NCI-H2107 (cell line): ENCODE results near the gene CENPP.
"Not testable (repeated sequence)": the region's sequence is repeated elsewhere in the genome, so short reads cannot be mapped to it uniquely, and the experiment has no call there.

Source experiments
- DNase-seq: peaks from one replicate; lab custom pipeline; 2025; lab: John Stamatoyannopoulos, UW

Gene CENPP

DNA sequence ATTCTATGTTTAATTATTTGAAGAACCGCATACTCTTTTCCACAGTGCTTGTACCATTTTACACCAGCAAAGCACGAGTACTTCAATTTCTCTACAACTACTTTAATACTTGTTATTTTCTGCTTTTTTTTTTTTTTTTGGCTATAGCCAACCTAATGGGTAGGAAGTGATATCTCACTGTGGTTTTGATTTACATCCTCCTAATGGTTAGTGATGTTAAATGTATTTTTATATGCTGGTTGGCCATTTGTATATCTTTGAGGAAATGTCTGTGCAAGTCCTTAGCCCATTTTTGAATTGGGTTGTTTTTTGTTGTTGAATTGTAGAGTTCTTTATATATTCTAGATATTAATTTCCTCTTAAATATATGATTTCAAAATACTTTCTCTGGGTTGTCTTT, 56.0 kb downstream of the CENPP start:
- no peak for DNase-seq

DNA sequence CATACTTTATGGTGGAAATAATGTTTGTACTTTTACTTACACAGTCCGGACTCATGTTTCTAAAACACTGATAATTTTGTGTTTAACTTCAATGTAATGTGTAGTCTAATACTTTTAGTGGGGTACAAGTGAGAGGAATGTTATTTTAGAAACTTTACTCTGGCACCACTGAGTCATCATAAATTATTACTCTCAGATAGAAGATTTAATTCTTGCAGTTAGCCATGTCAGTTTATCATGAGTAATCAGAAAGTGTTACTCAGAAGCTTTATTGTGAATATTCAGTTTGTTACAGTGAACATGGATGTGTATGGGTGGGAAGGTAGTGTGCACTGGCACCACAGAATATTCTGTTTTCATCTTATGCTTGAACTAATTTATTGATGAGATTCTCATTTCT, 58.6 kb downstream of the CENPP start:
- DNase-seq, result no peak

DNA sequence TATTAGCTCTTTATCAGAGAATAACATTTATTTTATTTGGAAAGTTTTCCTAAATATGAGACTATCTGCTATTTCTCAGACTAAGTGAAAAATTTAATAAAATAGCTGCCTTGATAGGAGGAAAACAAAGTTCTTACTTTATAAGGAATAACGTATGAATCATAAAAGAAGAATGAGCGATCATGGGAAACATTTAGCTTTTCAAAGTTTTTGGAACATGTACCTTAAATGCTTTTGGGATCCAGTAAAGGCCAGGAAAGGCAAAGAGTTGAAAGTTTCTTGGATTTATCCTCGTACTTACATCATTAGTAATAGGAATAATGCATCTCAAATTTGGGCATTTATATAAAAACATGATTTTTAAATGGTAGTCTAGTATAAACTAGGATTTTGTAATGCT, 59.2 kb downstream of the CENPP start:
- DNase-seq, result no peak

DNA sequence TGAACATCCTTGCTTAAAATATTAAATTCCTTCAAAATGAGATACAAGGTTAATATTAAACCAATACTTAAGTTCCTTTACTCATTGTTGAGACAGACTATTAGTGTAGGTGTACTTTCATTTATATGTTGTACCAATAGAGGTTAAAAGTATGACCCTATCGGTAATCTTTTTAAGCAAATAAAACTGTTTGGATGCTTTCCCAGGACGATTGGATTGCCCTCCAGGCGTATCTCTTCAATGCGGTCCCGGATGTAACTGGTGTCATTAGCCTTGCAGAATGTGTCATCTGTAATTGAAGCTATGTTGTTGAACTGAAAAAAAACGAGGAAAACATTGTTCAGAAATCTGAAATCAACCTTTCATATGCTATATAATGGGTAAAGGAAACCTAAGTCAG, 59.7 kb downstream of the CENPP start:
- no peak for DNase-seq

DNA sequence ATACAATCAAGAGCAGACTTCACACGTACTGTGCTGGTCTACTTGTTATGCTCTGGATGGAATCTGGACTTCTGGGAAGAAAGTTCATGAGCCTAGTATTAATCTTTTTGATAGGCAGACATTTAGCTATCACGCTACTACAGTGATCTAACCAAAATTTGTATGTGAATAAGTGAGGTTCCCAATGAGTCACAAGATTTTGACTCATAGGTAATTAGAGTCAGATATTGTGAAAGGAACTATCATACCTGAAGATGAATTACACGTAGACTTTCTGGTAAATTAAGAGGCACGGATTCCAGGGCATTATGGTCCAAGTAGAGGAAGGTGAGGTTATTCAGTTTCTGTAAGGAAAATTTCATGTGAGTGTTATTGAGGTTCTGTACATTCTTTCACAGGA, 60.2 kb downstream of the CENPP start:
- DNase-seq, result no peak

DNA sequence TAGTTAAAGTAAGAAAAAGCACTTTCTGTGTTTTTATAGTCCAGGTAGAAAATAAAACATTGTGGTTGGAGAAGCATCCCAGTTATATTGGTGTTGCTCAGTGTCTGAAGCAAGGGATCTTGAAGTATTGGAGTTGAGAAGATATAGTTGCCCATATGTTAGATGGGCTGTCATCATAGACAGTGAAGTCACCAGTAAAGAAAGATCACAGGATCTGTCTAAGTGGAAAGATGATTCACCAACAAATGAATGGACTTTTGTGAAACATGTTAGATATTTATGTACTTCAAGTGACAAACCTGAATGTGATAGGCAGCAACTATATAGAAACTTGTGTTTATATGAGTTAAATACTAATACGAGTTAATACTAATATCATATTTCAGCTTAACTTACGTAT, 66.9 kb downstream of the CENPP start:
- DNase-seq, result no peak

DNA sequence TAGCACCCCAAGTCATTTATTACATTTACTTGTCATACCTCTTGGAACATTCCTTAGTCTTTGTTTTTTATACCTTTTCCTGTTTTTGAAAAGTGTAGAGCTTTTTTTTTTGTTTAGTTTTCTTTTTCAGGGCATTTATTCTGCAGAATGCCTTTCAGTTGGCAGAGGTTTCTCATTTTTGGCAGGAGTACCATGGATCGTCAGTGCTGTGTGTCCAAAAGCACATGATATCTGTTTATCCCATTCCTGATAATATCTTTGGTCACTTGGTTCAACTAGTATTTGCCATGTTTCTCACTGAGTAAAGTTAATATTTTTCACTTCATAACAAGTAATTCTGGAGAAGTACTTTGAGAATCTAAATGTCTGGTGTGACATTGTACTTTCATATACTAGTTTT, 67.9 kb downstream of the CENPP start:
- no peak for DNase-seq

DNA sequence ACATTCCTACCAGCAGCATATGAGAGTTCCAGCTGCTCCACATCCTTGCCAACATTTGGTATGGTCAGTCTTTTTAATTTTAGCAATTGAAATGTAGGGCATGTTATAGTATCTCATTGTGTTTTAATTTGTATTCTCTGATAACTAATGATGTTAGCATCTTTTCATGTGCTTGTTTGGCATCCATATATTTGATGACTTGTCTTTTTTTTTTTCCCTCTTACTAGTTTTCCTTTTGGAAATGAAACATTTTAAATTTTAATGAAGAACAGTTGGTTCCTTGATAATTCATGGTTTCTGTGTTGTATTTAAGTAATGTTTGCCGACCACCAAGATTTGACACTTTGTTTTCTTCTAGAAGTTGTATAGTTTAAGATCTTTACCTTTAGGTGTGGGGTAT, 69.9 kb downstream of the CENPP start:
- no peak for DNase-seq

DNA sequence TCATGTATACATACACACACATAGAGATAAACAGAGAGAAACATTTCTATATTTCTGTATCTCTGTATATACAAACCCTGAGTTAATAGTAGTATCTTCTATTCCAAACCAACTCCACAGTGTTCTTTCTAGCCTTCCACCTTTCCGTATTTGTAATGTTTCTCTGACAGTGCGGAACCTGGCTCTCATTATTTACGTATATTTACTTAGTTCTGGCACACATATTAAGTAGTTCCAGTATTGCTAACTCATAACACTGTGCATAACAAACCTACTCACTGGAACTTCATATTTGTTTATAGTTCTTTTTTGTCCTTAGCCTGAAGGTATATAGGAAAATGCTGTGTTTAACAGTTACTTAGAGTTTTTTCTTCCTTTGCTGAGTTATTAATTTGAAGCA, 72.1 kb downstream of the CENPP start:
- DNase-seq, result no peak

DNA sequence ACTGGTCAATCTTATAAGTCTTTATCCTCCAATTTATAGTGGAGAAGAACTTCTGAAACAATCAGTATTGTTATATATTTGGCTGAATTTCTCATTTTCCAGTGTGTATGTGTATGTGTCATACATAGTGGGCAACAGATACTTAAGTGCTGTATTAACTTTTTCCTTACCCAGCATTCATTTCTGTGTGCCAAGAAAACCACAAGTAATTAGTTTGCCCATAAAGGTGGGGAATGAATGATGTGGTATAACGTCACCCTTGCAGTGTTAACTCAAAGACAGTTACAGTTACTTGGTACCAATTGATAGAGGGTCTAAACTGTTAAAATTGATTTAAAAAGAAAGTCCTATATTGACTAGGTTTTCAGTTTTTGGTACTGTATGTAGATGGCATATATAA, 76.6 kb downstream of the CENPP start:
- DNase-seq, result no peak

DNA sequence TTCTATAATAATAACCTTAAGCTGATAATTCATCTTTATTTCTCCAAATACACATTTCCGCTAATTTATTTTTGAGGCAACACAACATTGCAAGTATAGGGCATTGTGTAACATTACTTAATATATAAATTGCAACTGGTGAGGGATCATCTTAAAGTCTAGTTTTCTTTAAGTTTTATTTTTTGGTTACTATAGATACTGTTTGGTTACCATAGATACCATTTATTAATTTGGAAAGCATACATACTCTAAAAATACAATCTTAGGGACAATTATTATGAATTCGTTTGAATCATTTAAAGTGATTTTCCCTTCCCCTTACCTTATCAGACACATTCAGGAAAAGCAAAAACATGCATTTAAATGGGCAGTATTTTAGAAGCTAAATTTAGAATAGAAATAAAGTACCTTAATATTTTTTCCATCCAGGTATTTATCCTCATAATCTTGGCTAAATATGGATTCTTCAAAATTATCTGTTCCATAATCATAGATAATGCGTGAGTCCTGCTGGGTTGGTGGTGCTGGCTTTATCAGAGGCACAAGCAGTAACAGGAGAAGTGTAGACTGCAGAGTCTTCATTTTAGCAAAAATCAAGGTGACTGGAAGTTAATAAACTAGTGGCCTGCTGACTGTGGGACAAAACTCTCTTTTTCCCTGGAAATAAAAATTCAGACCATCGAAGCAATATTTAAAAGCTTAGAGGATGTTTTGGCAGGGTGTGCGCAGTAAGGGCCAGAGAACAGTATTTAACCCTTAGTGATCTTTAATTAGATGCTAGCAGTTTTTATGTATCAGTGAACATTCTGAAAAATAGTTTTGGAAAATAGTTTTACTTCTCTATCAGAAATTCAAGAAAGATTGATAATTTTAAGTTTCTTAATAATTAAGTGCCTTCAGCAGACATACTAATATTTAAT, 77.3 kb downstream of the CENPP start:
- DNase-seq, result no peak

DNA sequence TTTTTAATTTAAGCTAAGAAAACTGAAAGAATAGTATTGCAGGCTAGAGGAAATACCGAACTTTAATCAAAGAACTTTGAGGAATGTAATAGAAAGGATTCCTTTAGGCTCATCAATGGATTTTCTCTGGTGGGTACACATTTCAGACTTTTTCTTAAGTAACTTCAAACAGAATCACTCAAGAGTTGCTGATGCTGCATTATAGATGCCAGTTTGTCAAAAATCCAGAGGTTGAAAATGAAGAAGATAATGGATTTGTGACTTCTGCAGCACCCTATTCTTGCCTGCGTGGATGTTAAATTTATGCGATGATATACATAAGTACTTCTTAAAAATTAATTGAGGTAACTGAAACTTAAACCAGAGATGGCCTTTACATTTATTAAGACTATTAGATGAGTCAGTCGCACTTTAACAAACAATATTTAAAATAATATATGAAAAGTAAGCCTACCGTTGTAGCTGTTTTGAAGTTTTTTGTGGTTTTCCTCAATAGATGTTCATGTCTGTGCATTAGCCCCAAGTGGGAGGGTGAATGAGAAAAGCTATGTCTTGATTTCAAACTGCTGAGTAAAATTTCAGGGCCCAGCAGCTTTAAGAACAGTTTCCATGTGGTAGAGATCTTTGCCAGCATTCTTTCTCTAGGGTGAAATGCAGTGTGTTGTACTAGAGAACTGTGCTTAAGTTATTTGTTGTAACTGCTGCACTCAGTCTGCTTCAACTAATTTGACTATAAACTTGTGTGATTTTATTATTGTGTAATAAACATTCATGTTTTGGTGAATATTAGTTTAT, 78.5 kb downstream of the CENPP start, which contains the start of gene OGN:
Gene OGN, minus strand, starts transcription at position 537 of the 795 bp plus-strand sequence. CDS start 1,171 bp downstream, outside the sequence.
- no peak for DNase-seq

DNA sequence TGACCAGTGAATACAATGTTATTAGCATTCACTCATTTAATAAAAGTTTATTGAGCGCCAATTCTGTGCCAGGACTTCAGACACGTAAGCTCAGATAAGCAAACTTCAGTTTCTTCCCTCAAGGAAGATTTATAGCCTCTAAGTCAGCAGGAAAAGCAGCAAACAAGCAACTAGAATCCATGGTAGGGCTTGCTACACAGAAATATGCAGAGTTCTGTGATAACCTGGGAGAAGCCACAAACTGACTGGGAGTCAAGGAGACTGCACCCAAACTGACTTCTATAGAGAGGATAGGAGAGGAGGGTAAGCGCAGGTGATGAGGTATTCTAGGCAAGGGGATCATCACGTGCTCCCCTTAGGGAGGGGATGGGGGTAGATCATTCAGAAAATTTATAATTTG, 80.1 kb downstream of the CENPP start:
- DNase-seq, result no peak

DNA sequence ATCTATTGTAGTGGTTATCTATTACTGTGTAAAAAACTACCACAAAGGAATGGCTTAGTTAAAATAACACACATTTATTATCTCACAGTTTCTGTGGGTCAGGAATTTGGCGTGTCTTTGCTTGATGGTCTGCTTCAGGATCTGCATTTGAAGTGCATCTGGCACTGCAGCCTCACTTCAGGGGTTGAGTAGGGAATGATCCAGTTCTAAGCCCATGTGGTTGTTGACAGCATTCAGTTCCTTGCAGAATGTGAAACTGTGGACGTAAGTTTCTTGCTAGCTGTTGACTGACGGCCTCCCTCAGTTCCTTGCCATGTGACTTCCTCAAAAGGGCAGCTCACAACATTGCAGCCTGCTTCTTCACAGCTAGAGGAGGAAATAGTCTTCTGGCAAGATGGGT, 80.7 kb downstream of the CENPP start:
- no peak for DNase-seq

DNA sequence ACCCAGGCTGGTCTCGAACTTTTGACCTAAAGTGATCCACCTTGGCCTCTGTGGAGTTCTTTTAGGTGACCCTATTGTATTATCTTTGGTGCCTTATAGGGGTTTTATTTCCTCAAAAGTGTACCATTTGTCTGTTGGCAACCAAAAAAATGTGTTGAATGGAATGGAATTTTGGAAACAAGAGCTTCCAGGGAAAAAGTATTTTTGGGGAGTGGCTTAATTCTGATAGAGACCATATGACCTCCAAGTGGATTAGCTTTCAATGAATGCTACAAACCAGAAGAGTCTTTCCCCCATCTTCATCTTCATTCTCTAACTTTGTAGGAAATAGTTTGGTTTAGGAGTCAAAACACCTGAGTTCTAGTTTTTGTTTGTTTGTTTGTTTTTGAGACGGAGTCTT, 82.1 kb downstream of the CENPP start:
- DNase-seq, result no peak

DNA sequence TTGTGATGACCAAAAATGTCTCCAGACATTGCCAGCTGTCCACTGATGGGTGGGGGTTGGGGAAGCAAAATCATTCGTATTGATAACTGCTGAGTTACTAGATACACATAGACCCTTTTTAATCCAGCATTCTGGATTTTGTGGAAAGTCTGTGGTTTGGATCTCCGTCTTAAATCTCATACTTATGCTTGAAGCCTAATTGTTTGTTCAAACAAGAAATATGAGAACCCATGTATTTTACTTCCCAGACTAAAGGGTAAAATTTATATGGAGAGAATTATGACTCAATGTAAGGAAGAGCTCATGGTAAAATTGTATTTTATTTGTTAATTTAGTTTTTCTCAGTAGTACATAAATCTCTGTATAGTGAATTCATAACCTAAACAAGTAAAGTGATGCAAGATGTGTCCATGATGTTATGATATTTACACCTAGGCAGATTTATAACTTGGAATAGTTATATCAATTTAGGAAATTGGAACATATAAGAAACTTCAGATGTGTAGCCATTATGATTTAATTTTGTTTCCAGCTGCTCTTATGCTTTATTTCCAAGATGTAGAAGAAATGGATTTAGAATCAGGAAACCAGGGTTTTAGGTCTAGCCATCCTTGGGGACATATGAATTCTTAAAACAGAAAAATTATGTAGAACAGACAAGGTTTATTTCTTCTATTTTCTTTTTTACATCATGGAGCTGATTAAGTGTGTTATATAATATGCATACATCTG, 83.2 kb downstream of the CENPP start:
- no peak for DNase-seq

DNA sequence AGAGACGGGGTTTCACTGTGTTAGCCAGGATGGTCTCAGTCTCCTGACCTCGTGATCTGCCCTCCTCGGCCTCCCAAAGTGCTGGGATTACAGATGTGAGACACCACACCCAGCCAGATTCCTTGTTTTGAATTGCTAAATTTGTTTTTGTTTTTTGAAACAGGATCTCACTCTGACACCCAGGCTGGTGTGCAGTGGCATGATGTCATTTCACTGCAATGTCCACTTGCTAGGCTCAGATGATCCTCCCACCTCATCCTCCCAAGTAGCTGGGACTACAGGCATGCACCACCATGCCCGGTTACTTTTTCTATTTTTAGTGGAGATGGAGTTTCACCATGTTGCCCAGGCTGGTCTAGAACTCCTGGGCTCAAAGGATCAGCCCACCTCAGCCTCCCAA, 85.4 kb downstream of the CENPP start:
- not testable (repeated sequence) for DNase-seq

DNA sequence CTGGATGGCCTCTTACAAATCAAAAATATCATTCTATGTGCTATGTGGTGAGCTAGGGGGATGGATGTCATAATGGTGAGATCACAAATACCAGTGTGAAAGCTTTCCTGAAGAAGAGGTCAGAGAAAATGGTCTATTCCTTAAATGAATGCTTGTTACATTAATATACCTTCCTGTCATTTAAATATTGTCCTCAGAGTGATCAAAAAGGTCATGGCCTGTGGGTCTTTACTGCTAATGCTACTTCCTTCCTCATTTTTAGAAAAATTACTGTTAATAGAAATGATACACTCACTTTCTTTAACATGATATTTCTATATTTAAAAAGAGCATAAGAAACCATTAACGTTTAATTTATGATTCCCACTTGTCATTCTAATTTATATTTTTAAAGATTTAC, 88.8 kb downstream of the CENPP start:
- no peak for DNase-seq

DNA sequence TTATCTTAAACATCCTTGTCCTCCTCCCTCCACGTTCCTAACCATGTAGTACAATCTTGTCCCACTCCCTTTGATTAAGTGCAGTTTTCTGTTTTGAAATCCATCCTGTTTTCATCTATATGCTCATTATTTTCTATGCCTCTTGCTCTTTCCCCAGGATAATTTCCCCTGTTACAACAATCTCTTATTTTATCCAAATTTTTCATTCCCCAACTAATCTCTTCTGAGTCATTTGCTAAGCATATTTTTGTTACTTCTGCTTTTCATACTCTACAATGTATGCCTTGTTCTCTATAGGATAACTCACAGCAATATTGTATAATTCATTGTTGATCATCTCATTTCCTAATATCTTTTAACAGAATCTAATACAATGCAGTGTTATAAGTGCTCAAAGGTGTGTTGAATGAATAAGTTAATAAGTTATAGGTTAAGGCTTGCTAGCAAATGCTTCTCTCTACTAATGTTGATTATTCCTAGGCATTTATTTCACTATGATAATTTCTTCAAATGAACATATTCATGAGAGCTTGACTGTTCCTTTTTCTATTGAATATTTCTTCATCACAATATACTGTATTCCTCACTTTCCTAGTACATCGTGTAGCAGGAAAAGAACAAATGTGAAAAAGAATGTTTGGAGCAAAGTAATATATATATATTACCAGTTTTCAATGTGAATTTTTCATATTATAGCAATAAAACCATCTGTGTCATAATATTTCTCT, 97.0 kb downstream of the CENPP start:
- DNase-seq, result no peak

DNA sequence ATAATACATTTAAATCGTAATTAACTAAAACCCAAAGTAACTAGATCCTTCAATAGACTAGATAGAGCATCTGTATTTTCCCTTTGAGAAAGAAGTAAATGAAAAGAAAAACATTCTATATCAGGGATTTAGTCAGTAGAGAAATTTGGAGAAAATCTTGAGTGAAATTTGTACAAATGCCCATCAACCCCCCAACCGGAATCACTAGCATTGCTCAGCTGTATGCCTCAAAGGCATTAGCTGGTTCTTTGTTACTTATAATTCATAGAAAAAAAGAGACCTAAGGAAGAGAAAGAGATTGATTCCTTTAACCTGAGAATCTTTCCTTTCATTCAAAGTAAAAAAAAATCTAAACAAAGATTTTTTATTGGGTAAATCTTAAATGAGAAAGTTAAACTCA, 97.9 kb downstream of the CENPP start:
- DNase-seq, result no peak

DNA sequence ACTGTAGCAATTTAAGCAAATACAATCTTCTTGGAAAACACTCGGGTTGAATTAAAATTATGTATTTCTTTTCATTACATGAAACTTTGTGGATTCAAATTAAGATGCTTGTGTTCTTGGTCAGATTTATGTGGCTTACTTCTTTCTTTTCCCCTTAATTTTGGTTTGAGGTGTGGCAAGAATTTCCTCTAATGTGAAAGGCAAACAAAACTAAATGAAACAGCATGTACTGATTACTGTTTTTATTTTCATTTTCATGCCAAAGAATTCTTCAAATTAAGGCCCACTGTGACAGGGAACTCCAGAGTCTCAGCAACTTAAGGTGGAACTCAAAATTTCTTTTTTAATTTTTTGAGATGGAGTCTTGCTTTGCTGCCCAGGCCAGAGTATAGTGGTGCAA, 98.6 kb downstream of the CENPP start, which contains the start of gene OMD:
Gene OMD, minus strand, starts transcription at position 132 of the 400 bp plus-strand sequence. CDS start 6,913 bp downstream, outside the sequence.
- no peak for DNase-seq

DNA sequence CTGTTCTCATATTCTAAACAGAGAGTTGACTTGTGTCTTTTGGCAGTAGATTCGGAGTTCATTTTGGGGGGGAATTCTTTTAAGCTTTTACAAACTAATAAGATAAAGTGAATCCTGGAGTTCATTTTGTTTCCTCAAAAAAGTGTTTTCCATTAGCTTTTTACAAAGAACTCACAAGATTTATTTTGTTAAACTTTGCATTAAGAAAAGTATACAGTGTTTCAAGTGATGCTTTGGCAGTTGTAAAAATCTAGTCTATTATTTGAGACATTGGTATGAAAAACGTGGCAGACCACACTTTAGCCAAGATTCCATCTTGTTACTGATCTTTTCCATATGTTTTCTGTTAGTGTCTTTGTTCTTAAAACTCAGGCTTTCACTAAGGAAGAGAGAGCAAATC, 99.7 kb downstream of the CENPP start:
- no peak for DNase-seq
